Hippocampal formation (tissue), 2 donors: ENCODE results near the gene POF1B.

Experiments used
- DNase-seq, 2 donors: peaks; one replicate each; lab custom pipeline; 2025; lab: John Stamatoyannopoulos, UW

The POF1B gene

GRCh38 chrX:85243155-85243554 lies 136.3 kb downstream of the POF1B start:
- no peak for DNase-seq
